GM18867 (cell line): ENCODE measurements around the gene SASS6.
"Not testable (repeated sequence)": the region's sequence is repeated elsewhere in the genome, so short reads cannot be mapped to it uniquely, and the experiment has no call there.

ENCODE experiments used
- ATAC-seq: cut with Tn5 transposase; IDR thresholded peaks from one replicate; pipeline ENCODE4 v1.9.1; 2021; ENCODE audit warnings: mild to moderate bottlenecking, moderate library complexity; ENCODE audit not compliant: unreplicated experiment

SASS6 gene

GRCh38 chr1:100051401-100051800, 81.3 kb downstream of the SASS6 start:
- ATAC-seq: no peak

GRCh38 chr1:100050139-100050538, 82.6 kb downstream of the SASS6 start:
- ATAC-seq: no peak

- not testable (repeated sequence) for ATAC-seq
These were observed 85.5 kb downstream of the SASS6 start for GRCh38 chr1:100047235-100047708.

- ATAC-seq: no peak
These were observed 87.5 kb downstream of the SASS6 start for GRCh38 chr1:100045206-100045605.

- no peak for ATAC-seq
These were observed 93.1 kb downstream of the SASS6 start for GRCh38 chr1:100039591-100039990.

- peak; percentile 53 for ATAC-seq
These were observed 94.0 kb downstream of the SASS6 start for GRCh38 chr1:100038660-100039287.

- ATAC-seq: peak; percentile 90
These were observed 94.6 kb downstream of the SASS6 start for GRCh38 chr1:100037927-100038659.

GRCh38 chr1:100037656-100037926, 95.1 kb downstream of the SASS6 start:
- ATAC-seq: no peak

GRCh38 chr1:100036718-100037655, 95.7 kb downstream of the SASS6 start:
- ATAC-seq: no peak

GRCh38 chr1:100035214-100035613, 97.5 kb downstream of the SASS6 start:
- ATAC-seq: no peak

- no peak for ATAC-seq
These were observed 98.3 kb downstream of the SASS6 start for GRCh38 chr1:100034470-100034869.
